GM12878 (cell line): ENCODE data around the gene BRCA1. TPM values are rescaled to one million over a fixed set of nuclear protein-coding genes. Genes with fewer than 3 reads are reported as not detected.

Experiments used
- ATAC-seq: fragments of 200-7000 bp; cut with Tn5 transposase; 3 replicates; pipeline ENCODE4 v1.9.1; 2020; ENCODE audit warnings: mild to moderate bottlenecking, moderate library complexity
- BruUV-seq: library from RNA; stranded (reverse); fragments of 400-500 nt; replicated peaks from 2 replicates; lab custom pipeline; 2021; lab: Mats Ljungman, UMichigan
- CTCF ChIA-PET: fragments of 300-600 bp; sonication (Branson Sonifier 250); formaldehyde crosslinking; extraction: SDS; loops from one replicate; lab custom pipeline; 2021; ENCODE audit warnings: inconsistent platforms; lab: Yijun Ruan, JAX
- POLR2A ChIA-PET: fragments of 350-600 bp; formaldehyde crosslinking; extraction: SDS; loops from one replicate; lab custom pipeline; 2021; ENCODE audit warnings: inconsistent platforms; lab: Charles Lee
- RAD21 ChIA-PET: fragments of 300-600 bp; sonication (Branson Sonifier 250); formaldehyde crosslinking; loops from one replicate; lab custom pipeline; 2023; ENCODE audit warnings: antibody characterized with exemption; ENCODE audit not compliant: unreplicated experiment; lab: Charles Lee
- SMC1A ChIA-PET: fragments of 300-600 bp; sonication (Branson Sonifier 250); formaldehyde crosslinking; loops from one replicate; lab custom pipeline; 2023; ENCODE audit not compliant: unreplicated experiment, uncharacterized antibody; lab: Charles Lee
- DNase-seq: peaks from one replicate; pipeline ENCODE4 v3.0.0-alpha.2; 2011; ENCODE audit warnings: low read depth, low spot score
- FAIRE-seq: peaks from 3 replicates; lab custom pipeline; 2011; peaks lifted over from hg19 to GRCh38; lab: Jason Lieb, UNC
- H2AFZ ChIP-seq: 2 replicates; pipeline ENCODE4 v1.6.0; 2011; ENCODE audit warnings: low read depth, low read length, control low read depth; ENCODE audit not compliant: control insufficient read depth
- H3K27ac ChIP-seq: 2 replicates; pipeline ENCODE4 v1.5.1; 2011; ENCODE audit warnings: control low read depth; ENCODE audit not compliant: control insufficient read depth, insufficient read depth
- H3K27me3 ChIP-seq, 2 experiments: replicated peaks in 1 of 2; 2 replicates each; pipeline versions ENCODE4 v1.6.0 to v1.6.1; 2011; ENCODE audit warnings: low read length in 1 of 2; ENCODE audit not compliant: control insufficient read depth in 2 of 2, insufficient read depth in 2 of 2
- H3K36me3 ChIP-seq, 2 experiments: 2 replicates each; pipeline ENCODE4 v1.5.1; 2011; ENCODE audit warnings: low read length in 1 of 2; ENCODE audit not compliant: control insufficient read depth in 2 of 2, insufficient read depth in 2 of 2
- H3K4me1 ChIP-seq: 2 replicates; pipeline ENCODE4 v1.6.1; 2011; ENCODE audit warnings: mild to moderate bottlenecking, low read length, moderate library complexity, mixed read lengths; ENCODE audit not compliant: control insufficient read depth, insufficient read depth
- H3K4me2 ChIP-seq: 2 replicates; pipeline ENCODE4 v1.6.0; 2011; ENCODE audit warnings: control low read depth; ENCODE audit not compliant: control insufficient read depth, insufficient read depth
- H3K4me3 ChIP-seq: fragments of 200-600 bp; sonication (generic); 2 replicates; pipeline ENCODE4 v1.5.1; 2016
- H3K79me2 ChIP-seq: 2 replicates; pipeline ENCODE4 v1.6.0; 2011; ENCODE audit warnings: low read length; ENCODE audit not compliant: control insufficient read depth, insufficient read depth
- H3K9ac ChIP-seq: 2 replicates; pipeline ENCODE4 v1.8.0; 2011; ENCODE audit warnings: low read length, control low read depth, mixed read lengths; ENCODE audit not compliant: control insufficient read depth, insufficient read depth
- H3K9me3 ChIP-seq: replicated peaks from 3 replicates; pipeline ENCODE4 v1.5.1; 2011; ENCODE audit warnings: mild to moderate bottlenecking, low read length; ENCODE audit not compliant: control insufficient read depth, insufficient read depth
- H4K20me1 ChIP-seq: 2 replicates; pipeline ENCODE4 v1.6.0; 2011; ENCODE audit not compliant: control insufficient read depth, insufficient read depth
- POLR2A ChIP-seq: IDR thresholded peaks from 2 replicates; pipeline ENCODE4 v1.6.1; 2011; ENCODE audit warnings: low read depth, mild to moderate bottlenecking, low read length
- POLR2AphosphoS2 ChIP-seq: IDR thresholded peaks from 2 replicates; pipeline ENCODE4 v1.6.1; 2011; ENCODE audit warnings: low read depth, mild to moderate bottlenecking, low read length, improper control_type of control experiment, moderate library complexity
- WGBS: methylation state at CpG from one replicate; pipeline ENCODE4 v1.1.6; 2016; ENCODE audit warnings: low lambda C conversion rate; ENCODE audit not compliant: insufficient replicate concordance, insufficient coverage; ENCODE audit errors: missing lambda C conversion rate; 5-methylcytosine and 5-hydroxymethylcytosine counted together
- in situ Hi-C: fragments of 300-500 bp; cut with MboI; formaldehyde crosslinking; loops from 9 replicates; pipeline ENCODE4 v1.14.3; 2018; ENCODE audit warnings: mixed read lengths
- intact Hi-C: fragments of 100-400 bp; cut with micrococcal nuclease; formaldehyde crosslinking; loops from one replicate; pipeline ENCODE4 v1.14.2; 2022; ENCODE audit not compliant: unreplicated experiment
- polyA plus RNA-seq, 11 experiments: library from polyadenylated mRNA; depleted of rRNA in 4 of 11; unstranded in 6 of 11; stranded (reverse) in 5 of 11; fragments of >200 nt; fragmentation: Nextera tagmentation in 4 of 11; fragmentation: Illumina TruSeq in 1 of 11; extraction: Ambion mirVana in 4 of 11; extraction: Trizol in 1 of 11; gene quantifications; 1 replicate in 1 of 11; 2 replicates in 10 of 11; pipeline versions ENCODE4 v1.2.1 to v1.2.3, GENCODE V29; 2011 to 2016; ENCODE audit warnings: inconsistent platforms in 2 of 11, missing spikeins in 2 of 11, low read depth in 1 of 11
- total RNA-seq, 4 experiments: library from RNA; depleted of rRNA in 3 of 4; stranded (reverse); fragments of >200 nt in 3 of 4; fragmentation: Illumina TruSeq in 1 of 4; extraction: Trizol in 1 of 4; gene quantifications; 2 replicates each; pipeline versions ENCODE4 v1.2.1 to v1.2.3, GENCODE V29; 2013 to 2021
- TF ChIP-seq, protein P1 (sequence below): fragments of 450-650 bp; IDR thresholded peaks from 2 replicates; pipeline ENCODE4 v1.6.1; 2014; ENCODE audit warnings: mild to moderate bottlenecking

Gene BRCA1
- total and polyA plus RNA-seq, 10 of the 15 experiments (the other 5 are each of a cell fraction or from before 2014, with no cell fraction given), result 16.8 to 71.2 (median 44.2) TPM

DNA sequence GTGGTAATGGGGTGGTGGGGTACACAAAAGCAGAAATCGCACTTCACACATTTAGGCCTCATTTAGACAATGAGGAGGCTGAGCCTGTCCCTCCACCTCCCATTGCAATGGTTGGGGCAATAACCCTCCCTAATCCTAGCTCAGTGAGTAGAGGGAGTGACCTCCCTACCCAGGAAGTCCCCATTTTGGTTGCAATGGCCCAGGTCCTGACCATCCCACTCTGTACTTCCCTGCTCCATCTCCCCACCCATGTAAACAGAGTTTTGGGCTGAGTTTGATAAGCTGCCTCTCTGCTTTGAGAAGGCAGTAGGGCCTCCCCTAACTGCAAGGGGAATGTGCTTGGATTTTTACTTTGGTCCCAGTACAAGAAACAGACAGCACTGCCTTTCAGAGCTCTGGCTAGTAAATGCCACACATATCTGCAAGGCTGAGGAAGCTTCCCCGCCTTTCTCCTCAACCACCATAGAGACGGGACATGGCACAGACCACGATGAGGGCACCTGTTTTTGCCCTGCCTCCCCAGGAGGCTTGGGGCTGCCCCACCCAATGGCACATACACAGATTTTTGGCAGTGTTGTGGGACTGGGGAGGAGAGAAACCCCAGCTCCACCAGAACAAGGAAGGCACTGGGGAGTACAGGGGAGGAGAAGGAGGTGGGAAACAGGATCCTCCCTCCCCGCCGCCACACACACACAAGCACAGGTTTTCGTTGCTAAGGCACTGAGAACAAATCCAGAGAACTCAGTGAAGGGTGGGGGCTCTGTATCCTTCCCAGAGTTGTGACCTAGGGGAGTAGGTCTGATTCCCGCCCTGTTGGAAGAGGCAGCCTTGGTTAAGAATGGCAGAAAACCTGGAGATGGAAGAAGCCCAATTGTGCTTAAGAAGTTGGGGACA, 110.3 kb downstream of the BRCA1 start:
- Histone ChIP-seq H4K20me1 (no peaks in the 10 kb centered on the region), H3K9ac (no peak overlapping the region), H2AFZ (no peak overlapping the region), H3K36me3 (peaks cover 8 to 21% of the 10 kb centered on the region in 2 experiments), H3K4me2 (no peak overlapping the region), H3K79me2 (peaks cover 4% of the 10 kb centered on the region; the same call in 1 of the 2 replicates), H3K4me3 (no peak overlapping the region), H3K27ac (no peak overlapping the region), H3K9me3 (no peaks in the 10 kb centered on the region), H3K4me1 (0 out of 2 replicates have a peak, but pooled peaks cover 3% of the 10 kb centered on the region), H3K27me3 (no peaks in the 10 kb centered on the region)
- ChIA-PET POLR2A (no interaction called here), CTCF (interaction anchor here (0.6 kb wide), 1 partner anchor 9 kb away, joined by 3 read pairs; the partner anchor contains the start of gene IFI35), SMC1A (interaction anchor here (0.6 kb wide), 1 partner anchor 561 kb away, joined by 3 read pairs; no protein-coding TSS in a partner anchor), RAD21 (no interaction called here)
- WGBS, result 91% methylated on average over 6 of the region's 8 CpGs
- intact Hi-C loops (no loop called here), in situ Hi-C loops (loop anchor here (5.0 kb wide), 1 partner anchor 322 kb away; no protein-coding TSS in a partner anchor)
- no peak for FAIRE-seq
- ATAC-seq, result no peak
- DNase-seq, result no peak
- TF ChIP-seq, protein P1, sequence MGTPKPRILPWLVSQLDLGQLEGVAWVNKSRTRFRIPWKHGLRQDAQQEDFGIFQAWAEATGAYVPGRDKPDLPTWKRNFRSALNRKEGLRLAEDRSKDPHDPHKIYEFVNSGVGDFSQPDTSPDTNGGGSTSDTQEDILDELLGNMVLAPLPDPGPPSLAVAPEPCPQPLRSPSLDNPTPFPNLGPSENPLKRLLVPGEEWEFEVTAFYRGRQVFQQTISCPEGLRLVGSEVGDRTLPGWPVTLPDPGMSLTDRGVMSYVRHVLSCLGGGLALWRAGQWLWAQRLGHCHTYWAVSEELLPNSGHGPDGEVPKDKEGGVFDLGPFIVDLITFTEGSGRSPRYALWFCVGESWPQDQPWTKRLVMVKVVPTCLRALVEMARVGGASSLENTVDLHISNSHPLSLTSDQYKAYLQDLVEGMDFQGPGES, result no peak
- 0 out of 2 replicates have a peak, but pooled peaks have one; percentile 40 for TF ChIP-seq POLR2AphosphoS2
- peak; percentile 16 for TF ChIP-seq POLR2A
- TSS peak; percentile 21 for BruUV-seq
